IgD-negative memory B cell (primary cell): ENCODE data around the gene DCBLD1. TPM values are rescaled to one million over a fixed set of nuclear protein-coding genes. Genes with fewer than 3 reads are reported as not detected.
A peak's percentile ranks its signal among the peaks of the same experiment; 100 is the strongest.

Experiments used
- H3K27ac Mint-ChIP-seq, 3 donors: one replicate each; pipeline ENCODE4 v1.8.0; 2020 to 2022; ENCODE audit warnings: mild to moderate bottlenecking in 3 of 3, mixed read lengths in 3 of 3, moderate library complexity in 1 of 3
- H3K27me3 Mint-ChIP-seq: one replicate; pipeline ENCODE4 v1.8.0; 2021; ENCODE audit warnings: mixed read lengths
- H3K36me3 Mint-ChIP-seq: one replicate; pipeline ENCODE4 v1.8.0; 2020; ENCODE audit warnings: mild to moderate bottlenecking, mixed read lengths
- H3K4me1 Mint-ChIP-seq, 3 donors: one replicate each; pipeline ENCODE4 v1.8.0; 2020 to 2022; ENCODE audit warnings: mixed read lengths in 3 of 3, mild to moderate bottlenecking in 1 of 3
- H3K4me3 Mint-ChIP-seq, 4 donors: one replicate each; pipeline ENCODE4 v1.8.0; 2020 to 2022; ENCODE audit warnings: mild to moderate bottlenecking in 4 of 4, mixed read lengths in 4 of 4, moderate library complexity in 3 of 4
- H3K9me3 Mint-ChIP-seq, 3 donors: one replicate each; pipeline ENCODE4 v1.8.0; 2020 to 2021; ENCODE audit warnings: mixed read lengths in 3 of 3, mild to moderate bottlenecking in 1 of 3
- polyA plus RNA-seq: library from polyadenylated mRNA; unstranded; fragments of 300-500 nt; fragmentation: Illumina TruSeq; gene quantifications from one replicate; pipeline ENCODE4 v1.2.3, GENCODE V29; 2021

The DCBLD1 gene
- polyA plus RNA-seq, 1 donor from 2014 or later, result 0.60 TPM

DNA sequence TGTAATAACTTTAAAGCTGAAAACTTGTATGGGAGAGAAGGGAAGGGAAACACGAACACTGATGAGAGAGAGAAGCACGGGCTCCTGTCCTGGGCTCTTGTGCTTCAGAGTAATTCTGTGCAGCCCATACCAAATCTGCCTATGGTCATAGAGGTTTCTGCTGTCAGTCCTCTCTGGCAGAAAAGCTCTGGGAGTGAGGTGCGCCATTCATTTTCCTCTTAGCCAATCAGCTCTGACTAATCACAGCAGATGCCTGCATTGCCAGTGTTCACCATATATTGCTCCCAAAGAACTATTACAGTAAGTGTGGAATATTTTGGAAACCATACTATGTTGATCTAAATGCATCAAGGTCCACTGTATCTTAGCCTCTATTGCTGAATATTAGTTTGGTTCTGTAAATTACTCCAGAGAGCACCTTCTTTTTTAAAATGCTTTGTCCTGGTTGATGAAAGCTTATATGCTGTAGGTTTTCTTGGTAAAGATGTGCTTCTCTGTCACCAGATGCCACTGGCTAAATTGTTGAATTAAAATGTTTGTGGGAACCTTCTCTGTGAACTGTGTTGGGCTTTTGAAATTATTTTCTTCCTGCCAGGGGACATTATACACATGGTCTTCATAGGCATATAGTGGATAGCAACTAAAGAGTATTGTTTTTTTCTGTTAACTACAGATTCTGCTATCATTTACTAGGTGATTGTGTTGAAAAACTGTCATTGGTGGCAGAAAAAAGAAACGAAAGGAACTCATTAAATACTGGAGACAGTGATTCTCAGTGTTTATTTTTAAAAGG lies 38.3 kb downstream of the DCBLD1 start:
- no peak overlapping the region for H3K4me3 Mint-ChIP-seq
- H3K4me1 Mint-ChIP-seq, result no peaks in the 10 kb centered on the region
- H3K27me3 Mint-ChIP-seq, result peaks cover 6% of the 10 kb centered on the region
- no peaks in the 10 kb centered on the region for H3K9me3 Mint-ChIP-seq
- no peaks in the 10 kb centered on the region for H3K36me3 Mint-ChIP-seq
- no peak overlapping the region for H3K27ac Mint-ChIP-seq

DNA sequence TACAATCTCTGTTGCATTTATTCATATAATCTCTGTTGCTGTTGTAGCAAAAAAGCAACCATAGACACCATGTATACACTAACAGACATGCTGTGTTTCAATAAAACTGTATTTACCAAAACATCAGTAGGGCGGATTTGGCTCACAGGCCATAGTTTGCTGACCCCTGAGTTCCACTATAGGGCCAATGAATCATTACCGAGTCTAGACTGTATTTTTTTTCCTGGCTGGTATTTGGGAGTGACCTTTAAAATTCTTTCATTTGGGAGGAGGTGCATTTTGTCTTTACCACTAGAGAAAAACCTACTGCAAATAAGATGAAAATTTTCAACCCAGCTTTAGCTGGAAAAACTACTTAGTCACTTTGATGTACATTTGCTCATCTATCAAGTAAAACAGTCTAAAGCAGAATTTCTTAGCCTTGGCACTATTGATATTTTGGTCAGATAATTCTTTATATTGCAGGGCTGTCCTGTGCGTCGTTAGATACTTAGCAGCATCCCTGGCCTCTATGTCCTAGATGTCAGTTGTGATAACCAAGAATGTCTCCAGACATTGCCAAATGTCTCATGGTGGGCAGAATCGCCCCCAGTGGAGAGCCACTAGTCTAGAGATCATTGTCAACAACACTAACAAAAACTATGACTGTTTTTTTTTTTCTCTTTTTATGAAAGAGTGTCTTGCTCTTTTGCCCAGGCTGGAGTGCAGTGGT lies 39.5 kb downstream of the DCBLD1 start:
- H3K27ac Mint-ChIP-seq, result no peak overlapping the region
- H3K4me1 Mint-ChIP-seq, result no peaks in the 10 kb centered on the region
- no peaks in the 10 kb centered on the region for H3K36me3 Mint-ChIP-seq
- no peak overlapping the region for H3K4me3 Mint-ChIP-seq
- H3K9me3 Mint-ChIP-seq, result no peaks in the 10 kb centered on the region
- H3K27me3 Mint-ChIP-seq, result peaks cover 9% of the 10 kb centered on the region

DNA sequence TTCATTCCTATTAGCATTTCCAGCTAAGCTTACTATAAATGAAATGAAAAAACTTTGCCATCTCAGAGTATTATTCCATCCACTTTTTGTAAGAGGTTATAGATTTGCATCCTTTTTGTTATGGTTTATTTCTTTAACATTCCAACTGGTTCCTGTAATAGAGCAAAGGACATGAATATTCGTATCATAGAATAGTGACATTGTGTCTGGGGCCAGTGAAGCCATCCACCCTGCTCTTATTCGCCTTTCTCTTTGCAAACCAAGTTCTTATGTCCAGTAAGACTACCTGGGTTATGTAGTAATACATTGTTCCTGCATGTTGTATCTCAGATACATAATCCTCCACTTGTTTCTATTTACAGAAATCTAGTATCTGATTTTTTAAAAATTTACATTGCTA lies 43.1 kb downstream of the DCBLD1 start:
- no peak overlapping the region for H3K4me3 Mint-ChIP-seq
- peaks cover 10% of the 10 kb centered on the region for H3K27me3 Mint-ChIP-seq
- H3K4me1 Mint-ChIP-seq, result no peaks in the 10 kb centered on the region
- no peaks in the 10 kb centered on the region for H3K36me3 Mint-ChIP-seq
- no peaks in the 10 kb centered on the region for H3K9me3 Mint-ChIP-seq
- no peak overlapping the region for H3K27ac Mint-ChIP-seq

DNA sequence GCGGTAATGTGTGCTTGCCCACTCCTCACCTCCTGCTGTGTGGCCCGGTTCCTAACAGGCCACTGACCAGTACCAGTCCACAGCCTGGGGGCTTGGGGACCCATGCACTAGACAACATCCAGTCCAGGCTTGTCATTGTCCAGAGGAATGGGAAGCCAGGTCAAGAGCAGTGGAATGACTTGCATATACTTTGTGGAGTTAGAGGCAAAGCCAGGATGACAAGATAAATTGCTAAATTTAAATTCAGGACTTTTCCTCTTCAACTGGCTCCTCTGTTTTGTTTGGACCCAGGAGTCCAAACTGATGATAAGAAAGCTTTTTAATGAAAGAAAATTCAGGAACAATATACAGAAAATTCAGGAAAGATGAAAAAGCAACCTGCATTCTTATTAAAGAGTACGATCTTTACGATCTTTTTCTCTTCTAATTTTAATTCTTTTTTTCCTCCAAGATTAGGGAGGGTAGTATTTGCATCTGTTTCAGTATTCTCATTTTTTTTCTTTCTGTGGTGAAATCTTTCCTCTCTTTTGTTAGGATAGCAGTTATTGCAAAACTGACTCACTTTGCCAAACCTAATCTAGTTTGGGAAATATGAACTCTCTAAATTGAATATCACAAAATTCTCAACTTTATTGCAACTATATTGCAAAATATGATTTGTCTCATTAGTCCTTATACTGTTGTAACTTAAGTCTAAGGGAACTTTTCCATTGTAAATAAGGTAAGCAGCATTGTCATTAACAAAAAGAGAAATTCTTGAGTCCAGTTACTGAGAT lies 48.2 kb downstream of the DCBLD1 start:
- peaks cover 7% of the 10 kb centered on the region for H3K27me3 Mint-ChIP-seq
- H3K27ac Mint-ChIP-seq, result no peak overlapping the region
- peaks cover 2% of the 10 kb centered on the region for H3K36me3 Mint-ChIP-seq
- no peak overlapping the region for H3K4me3 Mint-ChIP-seq
- H3K9me3 Mint-ChIP-seq, result no peaks in the 10 kb centered on the region
- no peaks in the 10 kb centered on the region for H3K4me1 Mint-ChIP-seq

DNA sequence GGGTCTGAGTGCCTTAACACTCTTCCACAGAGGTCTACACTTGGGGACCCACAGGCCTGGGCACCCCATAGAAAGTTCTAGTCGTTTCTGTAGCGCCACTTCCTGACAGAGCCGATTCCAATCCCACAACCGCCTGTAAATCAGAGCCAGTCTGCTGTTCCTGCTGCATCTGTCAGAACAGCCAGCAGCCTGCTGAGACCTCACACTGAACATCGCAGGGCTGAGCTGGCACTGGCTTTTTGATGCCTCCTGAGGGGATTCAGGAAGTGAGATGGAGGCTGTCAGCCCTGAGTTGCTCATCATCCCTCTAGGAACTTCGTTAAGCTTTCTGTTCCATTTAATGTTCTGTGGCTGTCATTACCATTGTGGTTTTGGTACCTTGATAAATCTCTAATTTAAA lies 48.9 kb downstream of the DCBLD1 start:
- Mint-ChIP-seq H3K27ac (no peak overlapping the region), H3K9me3 (no peaks in the 10 kb centered on the region), H3K36me3 (peaks cover 2% of the 10 kb centered on the region), H3K27me3 (peaks cover 5% of the 10 kb centered on the region), H3K4me1 (no peaks in the 10 kb centered on the region), H3K4me3 (no peak overlapping the region)

DNA sequence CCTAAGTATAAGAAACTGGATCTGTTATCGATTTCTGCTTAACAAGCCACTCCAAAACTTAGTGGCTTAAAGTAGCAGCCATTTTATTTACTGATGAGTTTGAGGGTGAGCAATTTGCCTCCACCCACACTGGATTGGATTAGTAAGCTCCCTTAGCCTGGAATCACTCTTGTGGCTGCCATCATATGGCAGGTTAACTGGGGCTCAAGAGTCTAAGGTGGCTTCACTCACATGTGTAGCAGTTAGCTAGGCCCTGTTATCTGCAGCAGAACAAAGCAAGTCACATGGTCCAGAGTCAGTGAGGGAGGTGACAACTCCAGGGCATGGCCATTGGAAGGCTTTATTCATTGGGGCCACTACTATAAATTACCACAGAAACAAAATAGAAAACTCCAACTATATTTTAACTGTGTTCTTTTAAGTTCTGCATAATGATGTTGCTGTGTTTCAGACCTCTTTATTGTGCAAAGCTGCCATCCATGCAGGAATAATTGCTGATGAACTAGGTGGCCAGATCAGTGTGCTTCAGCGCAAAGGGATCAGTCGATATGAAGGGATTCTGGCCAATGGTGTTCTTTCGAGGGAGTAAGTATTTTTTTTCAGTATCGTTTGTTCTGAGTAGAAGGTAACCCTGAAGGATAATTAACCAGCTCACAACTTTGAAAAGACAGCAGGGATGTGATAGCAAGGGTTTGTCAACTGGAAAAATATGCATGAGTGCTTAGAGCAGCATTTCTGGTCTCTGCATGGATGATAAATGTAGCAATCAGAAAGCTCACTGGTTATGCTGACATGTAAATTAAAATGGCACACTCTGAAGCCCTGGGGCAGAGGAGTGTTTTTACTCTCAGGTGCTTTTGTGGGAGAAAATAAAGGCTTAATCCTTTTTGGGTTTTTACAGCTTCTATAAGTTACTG lies 49.6 kb downstream of the DCBLD1 start:
- H3K9me3 Mint-ChIP-seq, result no peaks in the 10 kb centered on the region
- no peaks in the 10 kb centered on the region for H3K4me1 Mint-ChIP-seq
- H3K36me3 Mint-ChIP-seq, result peaks cover 2% of the 10 kb centered on the region
- peak overlapping the region in 1 of 3 donors; percentile 67 for H3K27ac Mint-ChIP-seq
- H3K4me3 Mint-ChIP-seq, result peak overlapping the region in 1 of 4 donors; percentile 18
- H3K27me3 Mint-ChIP-seq, result peaks cover 2% of the 10 kb centered on the region

DNA sequence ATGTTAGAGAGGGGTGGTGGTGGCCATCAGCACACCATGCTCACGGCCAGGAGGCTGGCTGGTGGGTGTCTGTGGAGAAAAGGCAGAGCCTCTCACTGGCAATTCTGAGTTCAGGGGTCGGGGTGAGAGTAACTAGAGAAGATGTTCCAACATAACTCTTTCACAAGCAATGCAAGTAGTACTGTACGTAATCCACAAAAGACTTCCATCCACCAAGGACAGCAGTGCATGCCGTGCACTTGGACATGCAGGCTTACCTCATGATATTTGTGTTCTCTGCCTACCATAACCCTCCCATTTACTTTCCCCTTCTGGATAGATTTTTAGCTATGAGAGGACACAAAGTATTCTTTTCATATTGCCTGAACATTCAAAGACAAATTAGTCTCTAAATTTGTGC lies 51.3 kb downstream of the DCBLD1 start:
- Mint-ChIP-seq H3K9me3 (no peaks in the 10 kb centered on the region), H3K4me1 (no peaks in the 10 kb centered on the region), H3K4me3 (peak overlapping the region in 1 of 4 donors; percentile 39), H3K27me3 (peaks cover 5% of the 10 kb centered on the region), H3K36me3 (peaks cover 2% of the 10 kb centered on the region), H3K27ac (peak overlapping the region in 1 of 3 donors; percentile 47)

DNA sequence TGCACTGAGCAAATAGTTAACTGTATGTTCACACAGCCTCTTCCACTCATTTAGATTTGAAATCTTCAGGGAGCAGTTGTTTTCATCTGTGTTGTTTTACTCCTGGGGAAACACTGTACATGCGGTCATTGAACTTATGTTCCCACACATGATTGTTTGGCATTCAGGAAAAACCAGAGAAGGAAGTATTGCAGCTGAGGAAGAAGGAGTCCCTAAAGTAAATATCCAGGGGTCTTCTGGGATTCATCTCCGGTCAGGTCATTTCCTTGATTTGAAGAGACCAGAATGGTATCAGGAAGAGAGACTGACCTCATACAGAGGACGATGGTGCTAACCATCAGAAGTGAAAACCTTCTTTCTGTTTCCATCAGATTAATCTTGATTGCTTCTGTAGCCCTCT lies 52.5 kb downstream of the DCBLD1 start:
- Mint-ChIP-seq H3K27me3 (peaks cover 3% of the 10 kb centered on the region), H3K36me3 (peaks cover 2% of the 10 kb centered on the region), H3K9me3 (no peaks in the 10 kb centered on the region), H3K4me3 (no peak overlapping the region), H3K4me1 (no peaks in the 10 kb centered on the region), H3K27ac (no peak overlapping the region)

DNA sequence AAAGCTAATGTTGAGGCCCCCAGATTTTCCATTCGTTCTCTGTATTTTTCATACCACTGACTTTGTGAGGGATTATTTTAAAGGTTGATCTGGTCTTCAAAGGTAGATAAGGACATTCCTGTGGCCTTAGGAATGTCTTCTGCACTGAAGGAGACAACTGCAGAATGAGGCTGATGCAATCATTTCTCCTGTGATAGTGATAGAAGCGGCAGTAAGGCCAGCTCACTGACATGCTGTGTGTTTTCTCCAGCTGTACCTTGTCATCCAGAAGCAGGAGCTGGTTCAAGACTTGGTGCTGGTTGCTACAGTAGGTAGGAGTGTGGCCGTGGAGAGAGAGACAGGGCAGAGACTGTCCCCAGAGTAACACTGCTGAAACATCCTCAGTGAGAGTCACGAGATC lies 53.8 kb downstream of the DCBLD1 start:
- no peaks in the 10 kb centered on the region for H3K4me1 Mint-ChIP-seq
- peaks cover 3% of the 10 kb centered on the region for H3K27me3 Mint-ChIP-seq
- no peaks in the 10 kb centered on the region for H3K9me3 Mint-ChIP-seq
- no peak overlapping the region for H3K4me3 Mint-ChIP-seq
- no peak overlapping the region for H3K27ac Mint-ChIP-seq
- H3K36me3 Mint-ChIP-seq, result peaks cover 2% of the 10 kb centered on the region

DNA sequence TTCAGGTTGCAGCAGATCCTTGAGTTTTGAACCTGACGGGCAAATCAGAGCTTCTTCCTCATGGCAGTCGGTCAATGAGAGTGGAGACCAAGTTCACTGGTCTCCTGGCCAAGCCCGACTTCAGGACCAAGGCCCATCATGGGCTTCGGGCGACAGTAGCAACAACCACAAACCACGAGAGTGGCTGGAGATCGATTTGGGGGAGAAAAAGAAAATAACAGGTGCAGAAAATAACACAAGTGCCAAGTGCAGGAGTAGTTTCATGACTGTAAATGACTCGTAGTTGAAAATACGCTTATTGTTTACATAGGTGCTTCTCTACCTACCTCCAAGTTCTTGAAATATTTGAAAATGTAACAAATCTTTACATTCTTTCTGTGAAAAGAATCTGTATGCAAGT lies 56.1 kb downstream of the DCBLD1 start:
- no peaks in the 10 kb centered on the region for H3K4me1 Mint-ChIP-seq
- H3K27ac Mint-ChIP-seq, result no peak overlapping the region
- no peak overlapping the region for H3K4me3 Mint-ChIP-seq
- peaks cover 3% of the 10 kb centered on the region for H3K27me3 Mint-ChIP-seq
- H3K36me3 Mint-ChIP-seq, result peaks cover under 1% of the 10 kb centered on the region
- no peaks in the 10 kb centered on the region for H3K9me3 Mint-ChIP-seq

DNA sequence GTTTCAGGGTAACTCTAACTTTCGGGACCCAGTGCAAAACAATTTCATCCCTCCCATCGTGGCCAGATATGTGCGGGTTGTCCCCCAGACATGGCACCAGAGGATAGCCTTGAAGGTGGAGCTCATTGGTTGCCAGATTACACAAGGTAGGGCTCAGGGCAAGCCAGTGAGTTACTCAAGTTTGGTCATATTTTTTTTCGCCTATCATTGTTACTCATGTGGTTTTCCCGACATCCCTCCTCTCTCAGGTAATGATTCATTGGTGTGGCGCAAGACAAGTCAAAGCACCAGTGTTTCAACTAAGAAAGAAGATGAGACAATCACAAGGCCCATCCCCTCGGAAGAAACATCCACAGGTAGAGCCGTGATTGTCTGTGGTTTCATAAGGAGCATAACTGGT lies 58.2 kb downstream of the DCBLD1 start:
- Mint-ChIP-seq H3K27ac (no peak overlapping the region), H3K4me1 (no peaks in the 10 kb centered on the region), H3K27me3 (peaks cover 3% of the 10 kb centered on the region), H3K36me3 (no peaks in the 10 kb centered on the region), H3K4me3 (no peak overlapping the region), H3K9me3 (no peaks in the 10 kb centered on the region)

DNA sequence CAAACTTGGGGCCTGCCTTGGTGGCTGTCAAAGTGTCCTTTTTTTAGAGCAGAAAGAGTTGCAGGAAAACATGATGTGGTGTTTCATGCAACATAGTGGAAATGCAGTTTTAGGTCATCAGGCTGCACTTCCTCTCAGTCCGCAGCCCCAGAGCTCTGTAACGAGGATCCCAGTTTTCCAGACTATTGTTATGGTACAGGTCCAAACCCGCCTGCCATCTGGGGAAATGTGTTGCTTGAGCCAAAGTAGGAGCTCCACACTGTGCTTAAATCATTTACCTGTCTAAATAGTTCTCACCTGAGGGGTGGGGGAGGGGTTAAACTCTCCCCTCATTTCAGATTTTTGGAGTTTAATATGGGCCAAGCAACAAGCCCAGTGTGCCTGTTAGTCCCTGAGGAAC lies 60.0 kb downstream of the DCBLD1 start:
- Mint-ChIP-seq H3K36me3 (no peaks in the 10 kb centered on the region), H3K27ac (no peak overlapping the region), H3K4me1 (peaks cover 0 to 2% (median 2%) of the 10 kb centered on the region in 3 donors), H3K4me3 (no peak overlapping the region), H3K9me3 (no peaks in the 10 kb centered on the region), H3K27me3 (peaks cover 3% of the 10 kb centered on the region)

DNA sequence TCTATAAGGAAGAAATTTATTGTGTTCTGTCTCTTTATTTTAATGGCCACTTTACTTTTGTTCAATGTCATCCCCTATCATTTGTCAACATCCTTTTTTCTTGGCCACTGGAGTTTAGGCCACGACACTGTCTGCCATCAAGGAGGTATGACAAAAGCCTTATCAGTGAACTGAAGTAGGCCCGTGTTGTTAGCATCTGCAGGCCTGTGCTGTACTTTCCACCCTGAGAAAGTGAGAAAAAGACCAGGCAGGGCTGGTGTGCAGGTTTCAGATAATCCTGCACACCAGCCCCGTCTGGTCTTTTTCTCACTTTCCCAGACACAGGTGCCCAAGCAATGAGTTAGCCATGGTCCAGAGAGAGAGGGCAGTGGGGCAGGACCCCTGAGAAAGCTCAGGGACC lies 62.2 kb downstream of the DCBLD1 start:
- peaks cover 2% of the 10 kb centered on the region for H3K27me3 Mint-ChIP-seq
- no peak overlapping the region for H3K4me3 Mint-ChIP-seq
- peaks cover 0 to 8% (median 5%) of the 10 kb centered on the region in 3 donors for H3K4me1 Mint-ChIP-seq
- H3K9me3 Mint-ChIP-seq, result no peaks in the 10 kb centered on the region
- H3K36me3 Mint-ChIP-seq, result no peaks in the 10 kb centered on the region
- H3K27ac Mint-ChIP-seq, result peak overlapping the region in 1 of 3 donors; percentile 9

DNA sequence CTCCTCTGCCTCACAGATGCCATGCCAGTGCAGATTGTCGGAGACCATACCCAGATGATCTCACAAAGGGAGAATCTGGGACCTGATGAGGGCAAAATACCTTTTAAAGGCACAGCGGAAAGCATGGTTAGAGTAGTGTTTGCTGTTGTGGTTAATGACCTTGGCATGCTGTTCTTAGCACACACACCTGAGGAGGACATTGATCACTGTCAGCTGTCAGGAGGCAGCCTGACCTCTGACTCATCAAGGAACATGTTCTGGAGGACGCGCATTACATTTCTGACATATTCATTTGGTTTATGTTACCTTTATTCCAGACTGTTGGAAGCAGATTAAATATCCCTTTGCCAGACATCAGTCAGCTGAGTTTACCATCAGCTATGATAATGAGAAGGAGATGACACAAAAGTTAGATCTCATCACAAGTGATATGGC lies 62.7 kb downstream of the DCBLD1 start:
- Mint-ChIP-seq H3K36me3 (no peaks in the 10 kb centered on the region), H3K27me3 (peaks cover 2% of the 10 kb centered on the region), H3K4me1 (peaks cover 0 to 8% (median 5%) of the 10 kb centered on the region in 3 donors), H3K9me3 (no peaks in the 10 kb centered on the region), H3K4me3 (no peak overlapping the region), H3K27ac (no peak overlapping the region)
